NCI-H2227 treated with DMSO at 0.1 percent for 48 hours (cell line): ENCODE data around the gene CMSS1.

Experiments used
- DNase-seq: peaks from one replicate; lab custom pipeline; 2025; lab: John Stamatoyannopoulos, UW

The CMSS1 gene

DNA sequence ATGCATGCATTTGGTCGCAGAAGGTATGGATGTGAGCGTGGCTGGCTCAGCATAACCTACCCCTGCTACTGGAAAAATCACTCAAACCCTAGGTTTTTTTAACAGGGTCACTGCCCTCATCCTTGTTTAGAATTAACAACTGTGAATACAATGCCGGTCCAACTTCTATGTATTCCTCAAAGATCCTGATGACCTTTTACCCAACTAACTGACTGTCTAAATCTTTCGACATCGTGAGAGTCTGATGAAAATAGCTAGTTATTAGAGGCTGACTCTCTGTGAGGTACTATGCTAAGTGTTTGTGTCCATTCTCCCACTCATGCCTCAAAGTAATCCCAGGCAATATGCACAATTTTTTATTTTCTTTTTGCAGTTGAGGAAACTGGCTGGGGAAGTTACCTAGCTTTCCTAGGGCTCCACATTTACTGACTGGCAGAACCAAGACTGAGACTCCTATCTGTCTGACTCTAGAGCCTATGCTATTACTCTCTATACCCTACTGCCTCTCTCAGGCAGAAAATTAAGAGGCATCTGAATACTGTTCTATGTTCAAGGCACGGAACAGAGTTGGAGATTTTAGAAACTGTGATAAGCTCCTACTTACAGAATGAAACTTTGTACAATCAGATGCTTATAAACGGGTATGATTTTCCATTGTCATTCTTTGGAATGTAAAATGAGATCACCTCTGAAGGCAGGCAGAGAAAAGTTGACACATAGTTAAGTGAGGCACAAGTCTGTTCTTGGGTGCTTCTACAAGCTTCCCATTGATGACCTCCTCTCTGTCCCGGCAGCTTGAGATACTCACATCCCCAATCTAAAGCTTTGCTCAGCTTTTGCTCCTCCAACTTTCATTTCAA is 240.3 kb downstream of the CMSS1 start:
- no peak for DNase-seq

DNA sequence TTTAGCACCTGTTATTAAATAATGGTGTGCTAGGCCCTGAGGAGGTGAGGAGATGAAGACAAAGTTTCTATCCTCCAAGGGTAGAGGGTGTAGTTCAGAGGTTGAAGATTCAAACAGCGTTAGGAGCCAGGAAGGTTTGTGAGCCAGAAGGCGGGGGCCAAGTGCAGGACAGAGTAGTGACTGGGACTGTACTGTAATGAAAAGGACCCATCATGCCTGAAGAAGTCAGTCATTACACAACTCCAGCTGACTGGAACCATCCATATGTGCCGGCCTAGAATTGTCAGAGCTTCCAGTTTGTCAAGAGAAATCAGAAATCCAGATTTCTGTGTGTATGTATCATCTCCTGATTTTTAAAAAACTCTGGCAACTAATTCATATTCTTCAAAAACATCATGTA is 241.8 kb downstream of the CMSS1 start:
- no peak for DNase-seq

DNA sequence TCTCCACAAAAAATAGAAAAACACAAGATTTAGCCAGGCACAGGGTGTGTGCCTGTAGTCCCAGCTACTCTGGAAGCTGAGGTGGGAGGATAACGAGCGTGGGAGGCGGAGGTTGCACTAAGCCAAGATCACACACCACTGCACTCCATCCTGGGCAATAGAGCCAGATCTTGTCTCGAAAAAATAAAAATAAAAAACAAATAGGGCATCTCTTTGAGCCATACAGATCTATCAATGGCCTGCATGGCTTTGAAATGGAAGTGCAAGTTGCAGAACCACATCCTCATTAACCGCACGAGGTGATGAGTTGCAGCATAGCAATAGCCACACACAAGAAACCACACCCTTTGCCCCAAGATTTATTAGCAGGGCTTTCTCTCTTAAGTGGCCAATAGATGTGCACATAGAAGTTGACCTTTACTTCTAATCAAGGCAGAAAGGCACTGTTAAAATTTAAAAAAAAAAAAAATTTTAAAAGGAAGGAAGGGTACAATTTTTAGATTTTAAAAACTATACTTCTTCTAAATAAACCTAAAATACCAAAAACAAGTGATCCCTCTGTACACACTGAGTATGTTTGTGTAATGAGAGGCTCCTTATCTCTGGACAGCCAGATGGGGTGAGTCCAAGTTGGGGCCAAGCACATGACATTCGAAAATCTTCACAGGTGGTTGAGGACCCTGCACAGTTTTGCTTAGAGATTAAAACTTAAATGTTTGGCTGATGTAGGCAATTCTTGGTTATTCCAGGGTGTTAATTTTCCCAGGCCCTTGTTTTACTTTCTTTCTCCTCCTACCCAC is 243.2 kb downstream of the CMSS1 start:
- DNase-seq = no peak

DNA sequence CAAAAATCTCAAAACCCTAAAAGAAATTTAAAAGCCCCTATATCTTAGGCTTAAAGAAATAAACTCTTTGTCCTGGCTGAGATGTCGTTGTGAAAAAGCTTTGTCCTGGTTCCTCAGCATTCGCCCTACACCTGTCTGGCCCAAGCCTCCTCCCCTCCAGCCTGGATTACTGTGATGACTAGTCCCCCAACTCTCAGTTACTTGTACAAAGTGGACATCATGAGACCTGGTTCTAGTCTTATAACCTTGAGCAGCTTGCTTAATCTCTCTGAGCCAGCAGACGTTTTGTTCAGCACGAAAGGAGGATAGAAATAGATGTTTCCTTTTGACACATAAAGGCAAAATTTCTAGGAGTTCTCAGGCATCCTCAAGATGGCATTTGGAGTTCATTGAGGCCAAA is 245.0 kb downstream of the CMSS1 start:
- no peak for DNase-seq

DNA sequence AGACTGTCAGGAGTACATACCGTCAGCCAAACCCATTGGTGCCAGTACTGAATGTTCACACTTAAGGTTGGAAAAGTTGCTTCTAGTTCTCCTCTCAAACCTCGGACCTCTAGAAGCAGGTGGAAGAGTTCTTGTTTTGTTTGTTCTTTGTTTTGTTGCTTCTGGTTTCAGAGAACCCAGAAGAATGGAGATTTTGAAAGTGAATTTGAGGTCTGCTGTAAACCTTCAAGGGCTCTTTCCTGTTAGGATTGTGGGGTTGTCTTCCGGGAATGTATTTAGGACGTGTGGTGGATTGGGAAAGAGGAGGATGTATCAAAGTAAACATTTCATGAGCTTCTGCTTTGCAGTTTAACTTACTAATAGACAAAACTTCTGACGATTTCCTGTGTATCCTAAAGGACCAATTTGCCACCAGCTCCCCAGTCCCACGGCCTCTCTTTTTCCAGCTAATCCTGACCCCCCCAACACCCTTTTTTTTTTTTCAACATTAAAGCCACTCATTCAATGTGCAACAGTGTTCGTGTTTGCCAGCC is 246.3 kb downstream of the CMSS1 start:
- no peak for DNase-seq

GRCh38 chr3:100067589-100067988 is 249.9 kb downstream of the CMSS1 start:
- DNase-seq = no peak

GRCh38 chr3:100068826-100069225 is 251.2 kb downstream of the CMSS1 start:
- DNase-seq = peak; percentile 22

GRCh38 chr3:100069472-100069871 is 251.8 kb downstream of the CMSS1 start:
- DNase-seq = no peak

GRCh38 chr3:100072326-100073048 is 254.8 kb downstream of the CMSS1 start:
- DNase-seq = no peak

DNA sequence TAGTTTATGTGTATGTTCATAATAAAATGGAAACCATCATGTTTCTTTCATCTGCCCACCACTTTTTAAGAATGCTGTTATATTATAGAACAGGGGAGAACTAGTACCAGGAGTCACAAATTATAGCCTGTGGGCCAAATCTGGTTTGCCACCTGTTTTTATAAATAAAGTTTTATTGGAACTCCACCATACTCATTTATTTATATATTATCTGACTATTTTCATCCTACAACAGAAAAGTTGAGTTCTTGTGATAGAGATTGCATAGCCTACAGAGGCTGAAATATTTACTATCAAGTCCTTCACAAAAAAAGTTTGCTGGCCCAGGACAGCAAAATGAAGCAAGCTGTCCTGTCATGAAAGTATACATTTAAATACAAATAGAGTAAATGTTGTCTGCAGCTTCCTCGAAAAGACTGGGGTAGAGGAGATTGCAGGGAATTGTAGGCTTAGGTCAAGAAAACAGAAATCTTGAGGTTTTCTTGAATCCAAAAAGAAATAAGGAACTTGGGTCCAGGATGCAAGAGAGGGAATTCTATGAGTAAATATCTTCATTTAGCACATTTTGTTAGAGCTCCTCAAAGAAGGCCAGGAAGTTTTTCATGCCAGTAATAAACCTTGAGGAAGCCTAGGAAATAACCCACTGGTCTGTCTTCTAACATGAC is 255.5 kb downstream of the CMSS1 start:
- no peak for DNase-seq

GRCh38 chr3:100073714-100074307 is 256.1 kb downstream of the CMSS1 start:
- no peak for DNase-seq

GRCh38 chr3:100075196-100075595 is 257.5 kb downstream of the CMSS1 start:
- DNase-seq = no peak

GRCh38 chr3:100075851-100076730 is 258.4 kb downstream of the CMSS1 start:
- DNase-seq = no peak

DNA sequence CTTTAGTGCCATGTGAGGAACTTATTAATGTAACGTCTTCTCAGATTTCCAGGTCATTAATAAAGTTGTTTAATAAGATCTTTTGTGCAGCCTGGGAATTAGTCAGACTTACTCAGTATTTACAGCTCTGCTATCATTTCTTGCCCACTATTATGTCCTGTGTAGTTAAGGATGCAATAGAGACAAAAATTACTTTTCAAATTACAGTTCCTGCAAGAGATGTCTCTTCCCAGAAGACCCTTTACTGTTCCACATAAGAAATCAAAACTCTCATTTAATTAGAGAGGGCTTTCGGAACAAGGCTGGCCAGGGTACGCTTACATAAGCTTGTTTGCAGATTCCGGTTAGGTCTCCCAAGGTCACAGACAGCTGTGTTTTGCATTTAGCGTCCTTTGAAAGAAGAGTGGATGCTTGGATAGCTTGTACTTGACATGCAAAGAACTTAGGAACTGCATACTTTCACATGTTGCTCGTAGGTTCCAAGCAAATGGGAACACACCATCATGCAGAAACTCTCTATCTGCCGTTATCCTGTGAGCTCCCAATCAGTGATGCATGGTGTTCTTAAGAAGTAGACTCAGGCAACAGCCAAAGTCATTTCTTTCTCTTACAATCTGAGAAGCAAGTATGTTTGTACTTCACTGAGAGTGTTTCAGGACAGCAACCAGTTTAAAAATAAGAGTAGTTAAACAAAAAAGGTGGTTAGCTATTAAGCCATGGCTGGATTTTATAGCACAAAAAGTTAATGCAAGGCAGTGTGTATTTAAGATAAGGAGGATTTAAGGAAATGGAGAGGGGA is 259.3 kb downstream of the CMSS1 start:
- no peak for DNase-seq

GRCh38 chr3:100079328-100079727 is 261.7 kb downstream of the CMSS1 start:
- no peak for DNase-seq

GRCh38 chr3:100080573-100080972 is 262.9 kb downstream of the CMSS1 start:
- no peak for DNase-seq

DNA sequence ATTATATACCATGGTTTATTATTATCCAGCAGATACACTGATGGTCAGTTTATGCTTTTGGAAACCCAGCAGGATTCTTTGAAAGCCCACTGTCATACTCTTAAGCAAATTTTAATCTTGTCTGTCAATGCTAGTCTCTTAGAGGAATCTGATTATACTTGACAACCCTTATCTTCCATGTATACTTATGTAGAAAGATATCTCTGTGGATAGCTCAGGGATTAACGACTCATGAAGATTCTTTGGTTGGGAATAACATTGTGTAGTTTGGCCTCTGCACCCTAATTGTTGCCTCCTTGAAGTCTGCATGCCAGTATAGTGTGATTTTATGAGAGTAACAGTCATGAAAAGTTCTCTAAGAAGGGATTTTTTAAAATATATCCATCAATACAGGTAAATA is 263.6 kb downstream of the CMSS1 start:
- no peak for DNase-seq

DNA sequence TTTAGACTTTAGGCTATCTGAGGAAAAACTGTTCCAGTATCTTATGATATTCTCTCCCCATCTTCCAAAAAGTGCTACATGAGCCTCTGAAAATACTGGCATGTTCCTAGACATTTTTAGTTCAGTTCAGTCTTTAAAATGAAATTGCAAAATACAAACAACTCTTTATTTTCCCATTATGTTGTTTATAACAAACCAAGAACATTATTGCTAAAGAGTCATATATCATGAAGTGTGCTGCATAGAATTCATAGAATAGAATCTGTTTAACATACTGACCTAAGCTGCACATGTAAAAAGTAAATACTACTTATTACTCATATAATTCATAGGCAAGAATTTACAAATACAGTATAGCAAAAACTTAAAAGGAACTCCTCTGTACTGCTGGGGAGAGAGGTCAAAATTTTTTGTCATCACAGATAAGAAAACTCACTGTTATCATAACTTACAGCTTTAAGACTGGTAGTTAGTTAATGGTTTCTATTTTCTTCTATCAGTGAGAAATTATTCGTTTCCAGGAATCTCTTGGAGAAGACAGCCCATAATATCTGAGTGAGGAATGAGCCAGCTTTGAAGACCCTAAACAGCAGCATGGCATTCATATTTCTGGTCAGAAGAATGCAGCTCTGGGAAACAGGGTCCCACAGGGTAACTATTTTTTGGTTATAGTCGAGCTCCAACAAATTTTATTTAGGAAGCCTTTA is 264.5 kb downstream of the CMSS1 start:
- no peak for DNase-seq

GRCh38 chr3:100082714-100083113 is 265.1 kb downstream of the CMSS1 start:
- DNase-seq = no peak
